MCF 10A (cell line): ENCODE data around the gene CD93. TPM values are rescaled to one million over a fixed set of nuclear protein-coding genes. Genes with fewer than 3 reads are reported as not detected.

Experiments
- BruUV-seq: library from RNA; stranded (reverse); fragments of 400-500 nt; replicated peaks from 2 replicates; lab custom pipeline; 2021; lab: Mats Ljungman, UMichigan
- CTCF ChIA-PET: fragments of 300-600 bp; sonication (Branson Sonifier 250); formaldehyde crosslinking; extraction: SDS; loops from one replicate; lab custom pipeline; 2021; ENCODE audit warnings: antibody characterized with exemption, inconsistent platforms; lab: Yijun Ruan, JAX
- POLR2A ChIA-PET: fragments of 300-600, 350-650 bp; sonication (Branson Sonifier 250); formaldehyde crosslinking; extraction: SDS; loops from one replicate; lab custom pipeline; 2020; ENCODE audit warnings: antibody characterized with exemption, inconsistent platforms; lab: Yijun Ruan, JAX
- DNase-seq: peaks from one replicate; pipeline ENCODE4 v3.0.0-alpha.2; 2018; ENCODE audit not compliant: unreplicated experiment
- H3K27ac Mint-ChIP-seq: one replicate; pipeline ENCODE4 v1.8.0; 2022; ENCODE audit warnings: mild to moderate bottlenecking, low read depth, mixed read lengths; ENCODE audit not compliant: unreplicated experiment
- H3K27me3 Mint-ChIP-seq: one replicate; pipeline ENCODE4 v1.8.0; 2022; ENCODE audit warnings: mixed read lengths; ENCODE audit not compliant: insufficient read depth, unreplicated experiment
- H3K36me3 Mint-ChIP-seq: one replicate; pipeline ENCODE4 v1.8.0; 2022; ENCODE audit warnings: mild to moderate bottlenecking, moderate library complexity, mixed read lengths; ENCODE audit not compliant: insufficient read depth, unreplicated experiment
- H3K4me1 Mint-ChIP-seq: one replicate; pipeline ENCODE4 v1.8.0; 2022; ENCODE audit warnings: mixed read lengths; ENCODE audit not compliant: insufficient read depth, unreplicated experiment
- H3K4me3 Mint-ChIP-seq: one replicate; pipeline ENCODE4 v1.8.0; 2022; ENCODE audit warnings: mild to moderate bottlenecking, moderate library complexity, mixed read lengths; ENCODE audit not compliant: unreplicated experiment
- H3K9me3 Mint-ChIP-seq: one replicate; pipeline ENCODE4 v1.8.0; 2022; ENCODE audit warnings: mixed read lengths; ENCODE audit not compliant: unreplicated experiment
- intact Hi-C: fragments of 100-400 bp; cut with micrococcal nuclease; formaldehyde crosslinking; loops from 2 replicates; pipeline ENCODE4 v1.14.1; 2022
- total RNA-seq: library from RNA; stranded (reverse); gene quantifications from 2 replicates; pipeline ENCODE4 v1.2.3, GENCODE V29; 2022
- TF ChIP-seq, protein P1 (sequence below): fragments of 200-600 bp; IDR thresholded peaks from one replicate; pipeline ENCODE4 v1.8.0; 2022; ENCODE audit warnings: antibody characterized with exemption, mild to moderate bottlenecking; ENCODE audit not compliant: unreplicated experiment

The CD93 gene
- total RNA-seq, 1 experiment from 2014 or later, result not detected

DNA sequence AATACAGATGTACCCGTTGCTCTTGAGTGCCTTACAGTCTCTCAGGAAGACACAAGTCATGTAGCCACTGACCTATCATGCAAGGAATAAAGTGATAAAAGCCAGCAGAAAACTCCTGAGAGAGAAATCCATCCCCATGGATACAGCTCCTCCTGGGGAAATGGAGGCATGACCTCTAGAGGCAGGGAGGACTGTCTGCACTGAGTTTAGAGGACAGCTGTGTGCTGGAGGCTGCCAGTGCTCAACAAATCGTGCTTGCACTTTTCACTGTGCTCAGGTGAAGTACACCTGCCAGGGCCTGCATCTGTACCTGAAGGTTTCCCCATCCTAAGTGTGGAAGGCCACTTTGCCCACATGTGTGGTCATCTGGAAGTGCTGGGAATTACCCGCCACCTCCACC is 12.1 kb downstream of the CD93 start:
- no peaks in the 10 kb centered on the region for H3K27me3 Mint-ChIP-seq
- peaks cover 13% of the 10 kb centered on the region for H3K4me1 Mint-ChIP-seq
- TF ChIP-seq, protein P1, sequence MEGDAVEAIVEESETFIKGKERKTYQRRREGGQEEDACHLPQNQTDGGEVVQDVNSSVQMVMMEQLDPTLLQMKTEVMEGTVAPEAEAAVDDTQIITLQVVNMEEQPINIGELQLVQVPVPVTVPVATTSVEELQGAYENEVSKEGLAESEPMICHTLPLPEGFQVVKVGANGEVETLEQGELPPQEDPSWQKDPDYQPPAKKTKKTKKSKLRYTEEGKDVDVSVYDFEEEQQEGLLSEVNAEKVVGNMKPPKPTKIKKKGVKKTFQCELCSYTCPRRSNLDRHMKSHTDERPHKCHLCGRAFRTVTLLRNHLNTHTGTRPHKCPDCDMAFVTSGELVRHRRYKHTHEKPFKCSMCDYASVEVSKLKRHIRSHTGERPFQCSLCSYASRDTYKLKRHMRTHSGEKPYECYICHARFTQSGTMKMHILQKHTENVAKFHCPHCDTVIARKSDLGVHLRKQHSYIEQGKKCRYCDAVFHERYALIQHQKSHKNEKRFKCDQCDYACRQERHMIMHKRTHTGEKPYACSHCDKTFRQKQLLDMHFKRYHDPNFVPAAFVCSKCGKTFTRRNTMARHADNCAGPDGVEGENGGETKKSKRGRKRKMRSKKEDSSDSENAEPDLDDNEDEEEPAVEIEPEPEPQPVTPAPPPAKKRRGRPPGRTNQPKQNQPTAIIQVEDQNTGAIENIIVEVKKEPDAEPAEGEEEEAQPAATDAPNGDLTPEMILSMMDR, result no peak
- no peak overlapping the region for H3K4me3 Mint-ChIP-seq
- ChIA-PET POLR2A (no interaction called here), CTCF (no interaction called here)
- no TSS peak for BruUV-seq
- no peaks in the 10 kb centered on the region for H3K9me3 Mint-ChIP-seq
- intact Hi-C loops, result no loop called here
- no peaks in the 10 kb centered on the region for H3K36me3 Mint-ChIP-seq
- no peak for DNase-seq
- no peak overlapping the region for H3K27ac Mint-ChIP-seq

- CTCF ChIA-PET, result no interaction called here
- TF ChIP-seq, protein P1, result no peak
- Mint-ChIP-seq H3K36me3 (no peaks in the 10 kb centered on the region), H3K9me3 (no peaks in the 10 kb centered on the region), H3K27ac (no peak overlapping the region), H3K4me3 (no peak overlapping the region), H3K27me3 (no peaks in the 10 kb centered on the region), H3K4me1 (peaks cover 4% of the 10 kb centered on the region)
- DNase-seq, result no peak
- POLR2A ChIA-PET, result no interaction called here
- no TSS peak for BruUV-seq
- intact Hi-C loops, result no loop called here
Observed at GRCh38 chr20:23072892-23073586, 13.1 kb downstream of the CD93 start.

DNA sequence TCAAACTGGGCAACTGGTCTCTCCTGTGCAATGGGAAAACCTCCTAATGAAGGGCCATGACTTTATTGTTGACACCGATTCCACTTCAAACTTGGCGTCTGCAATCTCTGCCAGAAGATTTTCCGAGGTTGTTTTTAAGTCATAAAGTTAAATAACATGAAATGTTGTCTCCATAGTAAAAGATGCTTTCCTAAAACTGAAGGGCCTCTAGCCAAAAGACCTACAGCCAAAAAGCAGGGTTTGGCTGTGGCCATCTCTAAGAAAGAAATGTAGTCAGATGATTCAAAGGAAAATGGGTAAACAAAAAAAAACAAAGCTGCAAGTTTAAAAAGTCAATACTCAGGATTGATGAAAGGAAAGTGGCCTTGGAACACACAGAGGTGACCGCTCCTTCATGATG is 14.1 kb downstream of the CD93 start:
- no peak overlapping the region for H3K27ac Mint-ChIP-seq
- CTCF ChIA-PET, result no interaction called here

DNA sequence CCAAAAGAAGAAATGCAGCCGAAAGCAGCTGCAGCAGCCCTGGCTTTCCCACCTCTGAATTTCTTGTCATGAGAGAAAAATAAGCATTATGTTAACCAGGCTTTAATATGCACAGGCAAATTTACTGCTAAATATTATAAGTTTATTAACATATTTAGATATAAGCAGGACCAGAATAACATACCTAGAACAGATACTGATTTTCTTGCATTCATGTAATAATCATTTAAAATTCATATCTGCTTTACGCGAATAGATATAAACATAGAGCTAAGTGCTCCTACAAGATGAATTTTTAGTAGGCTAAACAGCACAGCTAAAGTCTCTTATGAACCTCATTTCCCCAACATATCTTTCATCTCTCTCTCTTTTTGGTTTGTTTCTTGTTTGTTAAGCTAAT is 14.7 kb downstream of the CD93 start:
- POLR2A ChIA-PET, result interaction anchor here (0.6 to 1.1 kb wide), 3 partner anchors 9 to 290 kb away, joined by 3 read pairs; no protein-coding TSS in a partner anchor
- no peak overlapping the region for H3K27ac Mint-ChIP-seq
- H3K36me3 Mint-ChIP-seq, result no peaks in the 10 kb centered on the region
- DNase-seq, result no peak
- TF ChIP-seq, protein P1, result no peak
- no peaks in the 10 kb centered on the region for H3K4me1 Mint-ChIP-seq
- no peaks in the 10 kb centered on the region for H3K9me3 Mint-ChIP-seq
- no peak overlapping the region for H3K4me3 Mint-ChIP-seq
- intact Hi-C loops, result no loop called here
- no peaks in the 10 kb centered on the region for H3K27me3 Mint-ChIP-seq
- CTCF ChIA-PET, result no interaction called here
- BruUV-seq, result no TSS peak

More for the DNA sequence above, 14.1 kb downstream of the CD93 start:
- POLR2A ChIA-PET, result interaction anchor here (1.0 to 1.1 kb wide), 2 partner anchors 10 to 35 kb away, joined by 3 read pairs; no protein-coding TSS in a partner anchor
- Mint-ChIP-seq H3K4me1 (no peaks in the 10 kb centered on the region), H3K36me3 (no peaks in the 10 kb centered on the region), H3K27me3 (no peaks in the 10 kb centered on the region), H3K4me3 (no peak overlapping the region), H3K9me3 (no peaks in the 10 kb centered on the region)
- no TSS peak for BruUV-seq
- no peak for DNase-seq
- TF ChIP-seq, protein P1, result no peak
- intact Hi-C loops, result no loop called here
